Neutrophil (primary cell): Measurements from ENCODE around the gene TOB2.
"Not testable (repeated sequence)": the region's sequence is repeated elsewhere in the genome, so short reads cannot be mapped to it uniquely, and the experiment has no call there.

Experiments used
- H3K27ac ChIP-seq: fragments of 200-600 bp; sonication (generic); 2 replicates; pipeline ENCODE4 v1.5.1; 2016; ENCODE audit warnings: mild to moderate bottlenecking, moderate library complexity
- H3K27me3 ChIP-seq: fragments of 200-600 bp; sonication (generic); 2 replicates; pipeline ENCODE4 v1.6.0; 2016; ENCODE audit warnings: mild to moderate bottlenecking
- H3K36me3 ChIP-seq: fragments of 200-600 bp; sonication (generic); 2 replicates; pipeline ENCODE4 v1.5.1; 2017
- H3K4me1 ChIP-seq, 2 experiments: fragments of 200-600 bp in 1 of 2; sonication (generic) in 1 of 2; 1 replicate in 1 of 2; 2 replicates in 1 of 2; pipeline versions ENCODE4 v1.5.1 to v1.6.1; 2013 to 2016; ENCODE audit warnings: low read depth in 1 of 2, low read length in 1 of 2, mild to moderate bottlenecking in 1 of 2, moderate library complexity in 1 of 2; ENCODE audit not compliant: control insufficient read depth in 1 of 2, insufficient read depth in 1 of 2
- H3K4me3 ChIP-seq, 2 experiments: fragments of 200-600 bp in 1 of 2; sonication (generic) in 1 of 2; 1 replicate in 1 of 2; 2 replicates in 1 of 2; pipeline ENCODE4 v1.5.1; 2013 to 2016; ENCODE audit warnings: low read depth in 1 of 2, low read length in 1 of 2, mild to moderate bottlenecking in 1 of 2, moderate library complexity in 1 of 2
- H3K9me3 ChIP-seq: fragments of 200-600 bp; sonication (generic); 2 replicates; pipeline ENCODE4 v1.5.1; 2016
- TF ChIP-seq, protein P1 (sequence below): fragments of 200-600 bp; sonication (generic); IDR thresholded peaks from 2 replicates; pipeline ENCODE4 v1.5.1; 2016; ENCODE audit warnings: antibody characterized with exemption

TOB2 gene

DNA sequence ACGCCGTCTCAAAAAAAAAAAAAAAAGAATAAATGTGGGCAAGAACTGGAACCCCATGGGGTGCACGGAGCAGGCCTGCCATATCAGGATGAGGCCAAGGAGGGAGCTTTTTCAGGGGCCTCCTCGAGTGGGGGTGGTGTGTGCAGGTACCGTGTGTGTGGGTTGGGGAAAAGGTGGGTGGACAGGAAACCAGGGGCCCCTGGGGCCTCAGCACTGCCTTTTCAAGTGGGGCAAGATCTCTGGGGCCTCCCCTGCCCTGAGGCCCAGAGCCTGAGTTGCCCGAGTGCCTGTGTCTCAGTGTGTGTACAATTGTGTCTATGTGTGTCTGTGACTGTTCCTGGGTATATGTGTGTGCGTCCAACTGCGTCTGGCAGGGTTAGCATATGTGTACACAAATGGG is 41.0 kb downstream of the TOB2 start:
- TF ChIP-seq, protein P1, sequence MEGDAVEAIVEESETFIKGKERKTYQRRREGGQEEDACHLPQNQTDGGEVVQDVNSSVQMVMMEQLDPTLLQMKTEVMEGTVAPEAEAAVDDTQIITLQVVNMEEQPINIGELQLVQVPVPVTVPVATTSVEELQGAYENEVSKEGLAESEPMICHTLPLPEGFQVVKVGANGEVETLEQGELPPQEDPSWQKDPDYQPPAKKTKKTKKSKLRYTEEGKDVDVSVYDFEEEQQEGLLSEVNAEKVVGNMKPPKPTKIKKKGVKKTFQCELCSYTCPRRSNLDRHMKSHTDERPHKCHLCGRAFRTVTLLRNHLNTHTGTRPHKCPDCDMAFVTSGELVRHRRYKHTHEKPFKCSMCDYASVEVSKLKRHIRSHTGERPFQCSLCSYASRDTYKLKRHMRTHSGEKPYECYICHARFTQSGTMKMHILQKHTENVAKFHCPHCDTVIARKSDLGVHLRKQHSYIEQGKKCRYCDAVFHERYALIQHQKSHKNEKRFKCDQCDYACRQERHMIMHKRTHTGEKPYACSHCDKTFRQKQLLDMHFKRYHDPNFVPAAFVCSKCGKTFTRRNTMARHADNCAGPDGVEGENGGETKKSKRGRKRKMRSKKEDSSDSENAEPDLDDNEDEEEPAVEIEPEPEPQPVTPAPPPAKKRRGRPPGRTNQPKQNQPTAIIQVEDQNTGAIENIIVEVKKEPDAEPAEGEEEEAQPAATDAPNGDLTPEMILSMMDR, result no peak
- H3K9me3 ChIP-seq, result no peaks in the 10 kb centered on the region
- no peaks in the 10 kb centered on the region for H3K27me3 ChIP-seq
- no peak overlapping the region for H3K4me3 ChIP-seq
- H3K27ac ChIP-seq, result no peak overlapping the region
- peaks cover 2 to 6% of the 10 kb centered on the region in 2 experiments for H3K4me1 ChIP-seq
- H3K36me3 ChIP-seq, result no peaks in the 10 kb centered on the region

GRCh38 chr22:41403532-41404318 is 42.9 kb downstream of the TOB2 start:
- no peaks in the 10 kb centered on the region for H3K9me3 ChIP-seq
- H3K4me1 ChIP-seq, result peaks cover 2 to 6% of the 10 kb centered on the region in 2 experiments
- H3K27ac ChIP-seq, result no peak overlapping the region
- no peak overlapping the region for H3K4me3 ChIP-seq
- H3K27me3 ChIP-seq, result no peaks in the 10 kb centered on the region
- TF ChIP-seq, protein P1, result peak; percentile 94
- H3K36me3 ChIP-seq, result no peaks in the 10 kb centered on the region

- H3K36me3 ChIP-seq, H3K9me3 ChIP-seq, H3K4me1 ChIP-seq, H3K27me3 ChIP-seq, H3K27ac ChIP-seq, H3K4me3 ChIP-seq: not testable (repeated sequence)
These were observed 43.8 kb downstream of the TOB2 start for GRCh38 chr22:41402851-41403250.

DNA sequence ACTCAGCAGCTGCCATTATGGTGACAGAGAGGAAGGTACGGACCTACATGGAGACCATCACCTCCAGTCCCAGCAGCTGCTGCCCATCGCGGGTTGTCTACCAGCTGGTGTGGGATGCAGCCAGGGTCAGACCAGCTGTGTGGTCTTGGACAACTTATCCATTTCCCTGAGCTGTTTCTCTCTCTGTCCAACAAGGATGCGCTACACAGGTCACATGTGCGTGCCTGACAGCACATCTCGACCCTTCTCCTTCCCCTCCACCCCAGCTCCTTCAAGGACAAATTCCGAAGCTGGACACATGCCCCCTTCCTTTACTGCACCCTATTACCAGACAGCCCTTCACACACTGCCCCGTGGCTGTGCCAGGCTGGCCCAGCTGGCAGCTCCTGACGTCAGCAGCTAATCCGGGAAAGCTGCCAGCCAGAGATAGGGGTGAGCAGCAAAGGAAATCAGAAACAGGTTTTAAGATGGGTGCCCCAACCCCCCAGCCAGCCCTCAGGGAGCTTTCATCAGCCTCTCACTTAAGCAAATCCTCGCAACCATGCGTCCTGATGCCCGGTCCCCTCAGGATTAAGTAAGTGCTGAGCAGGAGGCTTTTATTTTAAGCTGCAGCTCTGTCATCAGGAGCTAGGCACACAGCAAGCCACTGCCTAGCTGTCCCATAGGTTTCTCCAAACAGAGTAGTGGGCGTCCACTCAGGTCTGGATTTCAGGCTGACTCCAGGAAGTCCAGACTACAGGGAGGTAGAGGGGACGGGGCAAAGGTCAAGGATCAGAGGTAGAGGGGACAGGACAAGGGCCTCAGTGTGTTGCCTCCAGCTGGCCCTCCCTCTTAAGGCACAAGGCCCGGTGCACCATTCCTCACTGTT is 44.6 kb downstream of the TOB2 start:
- H3K4me3 ChIP-seq, result no peak overlapping the region
- H3K9me3 ChIP-seq, result no peaks in the 10 kb centered on the region
- no peak overlapping the region for H3K27ac ChIP-seq
- TF ChIP-seq, protein P1, result no peak
- peaks cover 2 to 6% of the 10 kb centered on the region in 2 experiments for H3K4me1 ChIP-seq
- H3K36me3 ChIP-seq, result no peaks in the 10 kb centered on the region
- H3K27me3 ChIP-seq, result no peaks in the 10 kb centered on the region

DNA sequence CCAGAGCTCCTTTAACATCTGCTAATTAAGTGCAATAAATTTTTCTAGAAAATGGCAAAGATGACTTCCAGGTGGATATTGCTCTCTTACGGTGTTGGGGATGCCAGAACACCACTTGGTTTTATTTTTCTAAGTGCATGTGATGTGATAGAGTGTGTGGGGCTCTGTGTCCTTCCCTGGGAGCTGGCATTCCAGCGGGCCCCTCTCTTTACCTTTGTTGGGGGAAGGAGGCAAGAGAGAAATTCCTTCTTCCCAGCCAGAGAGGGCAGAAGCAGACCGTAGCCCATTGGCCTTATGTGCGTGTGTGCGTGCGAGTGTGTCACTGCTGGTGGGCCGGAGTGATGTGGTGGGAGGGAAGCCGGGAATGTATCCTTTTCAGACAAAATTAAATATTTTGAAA is 47.7 kb downstream of the TOB2 start:
- TF ChIP-seq, protein P1, result no peak
- H3K27ac ChIP-seq, result no peak overlapping the region
- H3K4me3 ChIP-seq, result no peak overlapping the region
- H3K36me3 ChIP-seq, result no peaks in the 10 kb centered on the region
- no peaks in the 10 kb centered on the region for H3K27me3 ChIP-seq
- peaks cover 1 to 4% of the 10 kb centered on the region in 2 experiments for H3K4me1 ChIP-seq
- H3K9me3 ChIP-seq, result no peaks in the 10 kb centered on the region
